ENCODE results near the gene ZC3H13. TPM values are rescaled to one million over a fixed set of nuclear protein-coding genes. Genes with fewer than 3 reads are reported as not detected.

The ZC3H13 gene
- total and polyA plus RNA-seq, 2 of the 4 experiments (the other 2 are of a cell fraction): 7.7 to 10.8 TPM

- Histone ChIP-seq H4K8ac (ENCODE audit: low read depth in 2 of 2, low read length in 2 of 2) (no peak overlapping the region), H4K91ac (ENCODE audit: insufficient read depth, low read depth, low read length) (no peak overlapping the region), H2AFZ (replicated peaks; ENCODE audit: low read length, poor library complexity) (no peak overlapping the region), H3K18ac (ENCODE audit: low read depth, low read length) (no peak overlapping the region), H3K79me1 (ENCODE audit: low read depth in 1 of 2, low read length in 2 of 2) (peaks cover 0 to 6% of the 10 kb centered on the region in 2 experiments; a peak in 1 of 4 replicates), H3K4me3 (ENCODE audit: insufficient read depth, low read depth, low read length) (no peak overlapping the region), H3K27me3 (ENCODE audit: control insufficient read depth, insufficient read depth, low read length) (no peaks in the 10 kb centered on the region), H2BK5ac (ENCODE audit: low read depth, low read length, poor library complexity, severe bottlenecking) (no peak overlapping the region), H3K27ac (ENCODE audit: insufficient read depth, low read length) (no peak overlapping the region), H3K9me3 (ENCODE audit: control insufficient read depth, insufficient read depth, low read length) (no peaks in the 10 kb centered on the region), H2AK9ac (replicated peaks; ENCODE audit: low read depth, low read length, poor library complexity) (no peak overlapping the region), H2BK20ac (ENCODE audit: low read depth, low read length) (no peak overlapping the region), H3K4me2 (ENCODE audit: low read depth, low read length) (no peak overlapping the region), H3K14ac (replicated peaks; ENCODE audit: low read depth, low read length) (no peak overlapping the region), H4K20me1 (ENCODE audit: insufficient read depth, low read length) (no peaks in the 10 kb centered on the region), H3K9ac (ENCODE audit: low read depth, low read length) (no peak overlapping the region), H3K9me1 (ENCODE audit: insufficient read depth, low read length) (peaks cover 2% of the 10 kb centered on the region; the same call in 1 of the 2 replicates), H2AK5ac (ENCODE audit: low read depth, low read length) (no peak overlapping the region), H2BK15ac (ENCODE audit: low read depth, low read length) (no peak overlapping the region), H2BK120ac (ENCODE audit: low read depth, low read length) (no peak overlapping the region), H3K4ac (ENCODE audit: low read depth, low read length) (no peak overlapping the region), H3K4me1 (ENCODE audit: control insufficient read depth, insufficient read depth, low read length) (no peaks in the 10 kb centered on the region), H4K5ac (ENCODE audit: low read depth, low read length) (no peak overlapping the region), H3K36me3 (ENCODE audit: control insufficient read depth, insufficient read depth, low read length) (peaks cover 11% of the 10 kb centered on the region), H3K56ac (ENCODE audit: extremely low read depth, insufficient read depth, low read length) (no peak overlapping the region), H3K23ac (ENCODE audit: low read depth, low read length) (no peak overlapping the region)
- TF ChIP-seq MXI1 (IDR thresholded peaks at IDR 0.05; ENCODE audit: borderline replicate concordance, low read depth, low read length) (no peak), BHLHE40 (IDR thresholded peaks at IDR 0.05; ENCODE audit: low read depth, low read length) (no peak), USF2 (IDR thresholded peaks at IDR 0.05; ENCODE audit: low read depth, low read length) (no peak)
- dilution Hi-C loops (cut with HindIII; ENCODE audit: low sequenced_read_pairs, unreplicated experiment) (no loop called here), in situ Hi-C loops (cut with MboI; ENCODE audit: low sequenced_read_pairs) (no loop called here), intact Hi-C loops (cut with micrococcal nuclease) (loop anchor here (5.0 kb wide), 1 partner anchor 38 kb away; no protein-coding TSS in a partner anchor)
- no TSS peak for BruUV-seq (replicated peaks)
- ChIA-PET POLR2A (ENCODE audit: unreplicated experiment) (no interaction called here), CTCF (no interaction called here)
- WGBS, 2 experiments (ENCODE audit: extremely low coverage in 2 of 2, insufficient read length in 1 of 2): no CpG with 5 or more reads among the region's 3 CpGs
- ATAC-seq (ENCODE audit: low read depth): no peak
- no peak for DNase-seq
Observed at GRCh38 chr13:46015366-46015765, 37.2 kb downstream of the ZC3H13 start.

Measured in IMR-90 (cell line).